HL-60/S4 treated with phorbol 12-myristate 13-acetate at 8.2 ng/mL for 4 days and 3 days (cell line): ENCODE results near the gene SPATS2L.
"Not testable (repeated sequence)": the region's sequence is repeated elsewhere in the genome, so short reads cannot be mapped to it uniquely, and the experiment has no call there.

Experiments used
- in situ Hi-C: fragments of 300-500 bp; cut with MboI; formaldehyde crosslinking; loops from 2 replicates; pipeline ENCODE4 v1.15.0; 2022; ENCODE audit warnings: low sequenced_read_pairs

Gene SPATS2L

GRCh38 chr2:200319548-200320337 lies 13.2 kb downstream of the SPATS2L start:
- in situ Hi-C loops = no loop called here

DNA sequence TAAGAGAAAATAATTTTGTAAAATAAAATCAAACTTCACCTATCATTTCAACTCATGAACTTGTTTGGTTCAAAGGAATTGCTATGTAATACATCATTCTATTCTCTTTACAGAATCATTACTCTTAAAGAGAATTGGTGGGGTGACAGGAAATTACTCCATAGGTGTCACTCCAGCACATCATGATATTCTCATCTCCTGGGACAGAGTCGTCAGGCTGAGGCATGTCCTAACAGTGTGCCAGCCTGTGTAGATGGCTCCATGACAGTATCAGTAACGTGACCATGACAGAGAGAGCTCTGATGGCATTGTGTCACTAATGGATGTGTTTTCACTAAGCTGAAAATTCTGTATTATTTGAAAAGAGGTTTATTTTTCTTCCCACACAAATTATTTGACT lies 13.9 kb downstream of the SPATS2L start:
- in situ Hi-C loops = no loop called here

GRCh38 chr2:200320991-200321390 lies 14.5 kb downstream of the SPATS2L start:
- in situ Hi-C loops = no loop called here

GRCh38 chr2:200321780-200322534 lies 15.5 kb downstream of the SPATS2L start:
- in situ Hi-C loops = no loop called here

DNA sequence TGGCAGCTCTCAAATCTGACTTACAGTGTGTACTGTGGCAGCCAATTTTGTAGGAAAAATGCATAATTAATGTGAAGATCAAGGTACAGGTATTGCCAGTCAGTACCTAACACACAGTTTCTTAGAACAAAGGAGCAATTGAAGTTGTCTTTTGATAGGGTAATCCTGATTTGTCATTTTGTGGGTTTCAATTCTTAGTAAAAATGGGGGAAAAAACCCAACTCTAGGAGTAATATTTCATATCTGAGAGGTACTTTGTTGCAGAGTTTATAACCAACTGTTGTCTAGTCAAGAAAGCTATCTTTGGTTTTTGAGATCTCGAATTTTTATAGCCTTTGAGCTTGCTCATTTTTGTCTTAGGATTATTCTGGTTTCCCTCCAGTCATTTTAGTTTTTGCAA lies 16.1 kb downstream of the SPATS2L start:
- in situ Hi-C loops = no loop called here

- in situ Hi-C loops = no loop called here
Measured at GRCh38 chr2:200324362-200324761, 17.9 kb downstream of the SPATS2L start.

DNA sequence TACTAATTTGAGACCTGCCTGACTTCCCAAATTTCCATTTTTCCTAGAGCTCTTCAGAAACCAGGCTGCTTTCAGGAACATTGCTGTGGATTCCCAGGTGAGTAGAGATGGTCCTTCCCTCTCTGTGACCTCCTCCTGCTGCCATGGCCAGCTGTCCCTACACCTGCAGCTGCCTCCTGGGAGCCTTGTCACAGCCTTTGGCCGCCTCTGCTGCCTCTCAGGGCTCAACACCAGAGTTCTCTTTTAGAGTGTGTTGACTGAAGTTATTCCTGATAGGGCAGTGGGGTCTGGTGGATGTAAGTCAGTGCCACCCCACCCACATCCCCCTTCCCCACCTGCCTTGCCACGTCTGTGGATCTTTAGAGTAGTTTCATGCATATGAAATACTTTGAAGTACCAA lies 22.9 kb downstream of the SPATS2L start:
- in situ Hi-C loops = no loop called here

- in situ Hi-C loops = no loop called here
Measured at GRCh38 chr2:200329798-200330197, 23.3 kb downstream of the SPATS2L start.

DNA sequence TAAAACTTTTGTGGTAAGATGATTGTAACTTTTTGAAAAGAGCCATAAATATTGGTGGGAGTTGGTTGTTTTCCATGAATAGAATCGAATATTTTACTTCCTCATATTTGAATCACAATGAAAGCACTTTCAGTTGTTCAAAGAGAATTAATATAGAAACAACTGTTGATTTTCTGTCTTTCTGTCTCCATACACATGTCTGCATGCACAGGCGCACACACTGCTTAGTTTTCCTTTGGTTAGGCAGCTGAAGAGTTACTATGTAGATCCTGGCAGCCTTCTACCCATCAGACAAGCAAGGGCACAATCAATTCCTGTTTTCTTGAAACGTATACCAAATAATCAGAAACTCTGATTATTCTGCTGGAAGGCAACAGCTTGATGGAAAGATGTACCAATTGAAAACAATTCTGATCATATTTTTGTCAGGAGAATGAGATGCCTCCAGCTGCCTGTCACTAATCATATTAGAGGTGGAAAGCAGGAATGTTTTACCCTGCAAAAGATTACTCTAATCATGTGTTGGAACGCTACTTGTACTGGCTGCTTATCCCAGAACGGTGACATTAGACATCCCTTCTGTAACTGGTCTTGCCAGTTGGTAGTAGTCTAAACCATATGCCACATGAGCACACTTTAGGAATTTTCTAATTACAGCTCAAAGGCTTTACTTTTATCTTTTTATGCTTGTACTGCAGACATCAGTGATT lies 24.0 kb downstream of the SPATS2L start:
- in situ Hi-C loops = no loop called here

GRCh38 chr2:200331061-200331400 lies 24.5 kb downstream of the SPATS2L start:
- in situ Hi-C loops = no loop called here

DNA sequence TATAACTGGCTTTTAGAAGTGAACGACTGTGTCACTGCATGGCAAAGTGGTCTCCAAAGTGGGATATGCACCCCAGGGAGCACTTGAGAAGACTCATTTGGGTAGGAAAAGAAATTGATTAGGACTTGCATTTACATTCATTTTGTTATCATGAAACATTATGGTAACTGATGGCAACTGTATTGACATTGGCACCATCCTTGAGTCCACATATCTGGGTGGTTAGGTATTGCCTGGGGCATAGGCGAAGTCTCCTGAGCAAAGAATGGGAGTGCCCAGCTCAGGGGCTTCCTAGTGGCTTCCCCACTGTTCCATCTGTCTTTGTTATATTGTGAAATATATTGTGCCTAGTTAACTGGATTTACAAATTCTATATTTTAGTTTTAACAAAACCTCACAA lies 29.2 kb downstream of the SPATS2L start:
- in situ Hi-C loops = no loop called here

- in situ Hi-C loops = no loop called here
Measured at GRCh38 chr2:200336980-200337615, 30.6 kb downstream of the SPATS2L start.

DNA sequence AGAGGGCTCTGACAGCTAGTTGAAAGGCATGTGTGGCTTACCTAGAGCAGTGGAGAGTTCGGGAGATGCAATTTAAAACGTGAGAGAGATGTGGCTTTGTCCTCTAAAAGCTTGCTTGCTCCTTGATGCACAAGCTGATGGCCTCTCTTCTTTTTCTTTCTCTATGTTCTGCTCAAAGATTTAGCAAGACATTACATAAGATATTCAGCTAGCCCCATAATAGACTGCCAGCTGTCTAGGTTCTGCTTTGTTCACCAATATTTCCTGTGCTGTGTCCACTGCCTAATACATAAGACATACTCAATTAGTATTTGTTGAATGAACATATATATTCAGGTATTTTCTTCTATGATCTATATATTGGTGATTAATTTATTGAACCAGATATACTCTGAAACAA lies 31.1 kb downstream of the SPATS2L start:
- in situ Hi-C loops = no loop called here

DNA sequence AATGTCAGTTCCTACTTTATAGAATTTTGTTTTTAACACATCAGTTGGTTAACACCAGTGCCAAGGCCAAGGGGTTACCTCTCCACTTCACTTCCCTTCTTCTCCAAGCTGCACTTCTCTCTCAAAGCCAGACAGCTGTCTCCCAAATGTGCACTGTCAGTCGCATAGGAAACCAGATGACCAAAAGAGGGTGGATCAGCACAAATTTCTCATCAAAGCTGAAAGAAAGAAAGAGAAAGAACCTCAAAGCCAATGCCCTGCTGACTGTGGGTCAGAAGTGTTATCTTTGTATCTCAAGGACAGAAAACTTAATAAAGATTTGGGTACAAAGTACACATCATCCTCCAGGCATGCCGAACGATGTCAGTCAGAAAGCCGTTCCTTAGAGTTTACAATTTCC lies 32.2 kb downstream of the SPATS2L start:
- in situ Hi-C loops = no loop called here

GRCh38 chr2:200340508-200341224 lies 34.2 kb downstream of the SPATS2L start:
- in situ Hi-C loops = no loop called here

DNA sequence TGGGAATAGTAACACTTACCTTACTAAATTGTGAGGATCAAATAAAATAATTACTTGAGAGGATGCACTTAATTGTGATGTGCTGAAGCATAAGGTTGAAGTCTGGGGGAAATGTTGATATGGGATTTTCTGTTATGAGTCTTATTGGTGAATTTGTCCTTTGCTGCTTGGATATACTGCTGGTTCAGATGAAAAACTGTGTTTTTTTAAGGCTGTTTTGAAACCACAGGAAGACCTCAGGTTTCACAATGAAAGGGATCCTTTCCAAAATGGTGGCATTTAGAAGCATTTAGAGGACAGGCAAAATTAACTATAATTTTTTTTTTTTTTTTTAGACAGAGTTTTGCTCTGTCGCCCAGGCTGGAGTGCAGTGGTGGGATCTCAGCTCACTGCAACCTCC lies 34.9 kb downstream of the SPATS2L start:
- in situ Hi-C loops = no loop called here

DNA sequence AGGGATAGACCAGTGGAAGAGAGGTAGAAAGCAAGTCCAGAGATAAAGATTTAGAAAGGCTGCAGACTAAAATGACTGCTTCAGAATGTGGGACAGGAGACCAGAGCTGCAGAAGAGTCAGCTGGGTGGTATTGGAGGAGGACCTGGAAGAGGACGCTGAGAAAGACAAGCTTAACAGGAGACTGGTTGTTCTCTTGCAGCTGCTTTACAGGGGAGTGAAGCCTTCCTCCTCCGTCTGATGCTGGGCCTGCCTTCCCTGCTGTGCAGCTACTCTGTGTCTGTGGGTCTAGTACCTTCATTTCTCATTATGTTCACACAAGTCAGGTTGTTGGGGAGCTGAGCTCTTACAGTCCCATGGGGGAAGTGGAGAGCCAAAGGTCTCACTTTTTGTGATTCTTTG lies 35.7 kb downstream of the SPATS2L start:
- in situ Hi-C loops = no loop called here

DNA sequence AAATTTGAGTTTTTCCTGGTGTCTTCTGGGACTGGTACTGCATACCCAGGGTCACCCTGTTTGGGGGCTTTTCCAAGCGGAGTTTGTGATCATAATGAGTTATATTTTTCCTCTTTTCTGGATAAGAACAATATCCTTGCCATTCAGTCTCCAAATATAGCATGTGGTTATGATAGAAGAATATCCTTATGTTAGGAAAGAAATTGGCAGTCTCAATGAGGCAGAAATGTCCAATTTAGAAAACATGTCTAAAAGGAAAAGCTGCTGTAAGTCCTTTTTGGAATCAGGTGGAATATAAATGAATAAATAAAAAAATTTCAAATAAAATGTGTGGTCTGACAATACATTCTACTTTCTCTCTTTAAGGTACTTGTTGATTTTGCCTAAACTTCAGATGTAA lies 36.2 kb downstream of the SPATS2L start:
- in situ Hi-C loops = no loop called here

DNA sequence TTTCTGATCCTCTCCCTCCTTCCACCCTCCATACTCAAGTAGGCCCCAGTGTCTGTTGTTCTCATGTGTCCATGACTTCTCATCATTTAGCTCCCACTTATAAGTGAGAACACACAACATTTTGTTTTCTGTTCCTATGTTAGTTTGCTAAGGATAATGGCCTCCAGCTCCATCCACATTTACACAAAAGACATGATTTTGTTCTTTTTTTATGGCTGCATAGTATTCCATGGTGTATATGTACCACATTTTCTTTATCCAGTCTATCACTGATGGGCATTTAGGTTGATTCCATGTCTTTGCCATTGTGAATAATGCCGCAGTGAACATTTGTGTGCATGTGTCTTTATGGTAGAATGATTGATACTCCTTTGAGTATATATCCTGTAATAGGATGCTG lies 37.7 kb downstream of the SPATS2L start:
- in situ Hi-C loops = not testable (repeated sequence)

DNA sequence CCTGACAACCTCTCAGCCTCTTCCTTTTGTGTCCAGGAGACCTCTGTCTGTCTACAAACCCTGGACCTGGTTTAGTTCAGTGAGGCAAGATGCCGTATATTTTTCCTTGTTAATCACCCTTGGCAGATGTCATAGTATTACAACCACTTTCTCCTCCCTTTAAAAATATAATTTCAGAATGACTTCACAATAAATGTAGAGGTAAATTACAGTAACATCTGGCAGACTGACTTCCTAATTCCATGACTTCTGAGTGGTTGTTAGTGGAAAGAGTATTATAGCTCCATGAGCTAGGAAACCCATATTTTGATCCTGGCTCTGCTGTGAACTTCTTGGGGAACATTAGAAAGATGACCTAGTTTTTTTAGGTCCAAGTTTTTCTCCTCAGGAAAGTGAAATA lies 39.5 kb downstream of the SPATS2L start:
- in situ Hi-C loops = no loop called here

- in situ Hi-C loops = no loop called here
Measured at GRCh38 chr2:200347301-200347700, 40.8 kb downstream of the SPATS2L start.
